ENCODE data around the gene YBEY.

YBEY gene

GRCh38 chr21:46323227-46323709 lies 37.1 kb downstream of the YBEY start:
- H3K36me3 ChIP-seq, result peaks cover 0 to 50% (median 29%) of the 10 kb centered on the region in 11 experiments; a peak in 19 of 22 replicates
- H3K27me3 ChIP-seq, result no peaks in the 10 kb centered on the region
- H3K4me2 ChIP-seq, result peak overlapping the region; percentile 85 to 99 (median 96)
- TF ChIP-seq Cebpa-rat (IDR thresholded peaks at IDR 0.05), result no peak
- H3K4me1 ChIP-seq, result peaks cover 39 to 55% (median 52%) of the 10 kb centered on the region in 10 experiments
- peak overlapping the region in 10 of 11 experiments; percentile 45 to 99 (median 97); a peak in 20 of 22 replicates for H3K27ac ChIP-seq
- peak overlapping the region; percentile 84 to 98 (median 91) for H3K4me3 ChIP-seq
- peak overlapping the region; percentile 69 to 98 (median 96) for H3K9ac ChIP-seq
- peaks cover 0 to 71% (median 49%) of the 10 kb centered on the region in 11 experiments; a peak in 18 of 22 replicates for H4K20me1 ChIP-seq
- no peaks in the 10 kb centered on the region for H3K9me3 ChIP-seq (replicated peaks in 1 of 11)

GRCh38 chr21:46323710-46324389 lies 37.7 kb downstream of the YBEY start, which contains the start of the genes C21orf58 and PCNT:
Gene C21orf58 (minus strand): TSS chr21:46323870. CDS start chr21:46322738, 1,132 bp downstream.
Gene PCNT (plus strand): TSS chr21:46324156. CDS start chr21:46324229, 73 bp downstream.
- Histone ChIP-seq H3K9me3 (replicated peaks in 1 of 11) (no peaks in the 10 kb centered on the region), H3K4me3 (peak within 1 kb of the TSS; percentile 84 to 98 (median 91)), H3K4me2 (peak within 1 kb of the TSS; percentile 88 to 99 (median 96)), H3K9ac (peak within 1 kb of the TSS; percentile 93 to 98 (median 96)), H3K27ac (peak within 1 kb of the TSS; percentile 91 to 99 (median 97)), H3K27me3 (no peaks in the 10 kb centered on the region), H3K4me1 (peaks cover 39 to 50% (median 49%) of the 10 kb centered on the region in 10 experiments), H3K36me3 (peaks cover 0 to 50% (median 31%) of the 10 kb centered on the region in 11 experiments; a peak in 21 of 22 replicates), H4K20me1 (peaks cover 0 to 71% (median 43%) of the 10 kb centered on the region in 11 experiments; a peak in 18 of 22 replicates)
- TF ChIP-seq Cebpa-rat (IDR thresholded peaks at IDR 0.05), result no peak

- Histone ChIP-seq H3K4me1 (peaks cover 39 to 44% (median 42%) of the 10 kb centered on the region in 10 experiments), H3K36me3 (peaks cover 3 to 50% (median 30%) of the 10 kb centered on the region in 11 experiments)
Measured at GRCh38 chr21:46324390-46325072, 38.4 kb downstream of the YBEY start.

GRCh38 chr21:46325073-46325912 lies 39.2 kb downstream of the YBEY start:
- Histone ChIP-seq H3K27ac (peak overlapping the region in 10 of 11 experiments; percentile 63 to 98 (median 92); a peak in 21 of 22 replicates), H3K9ac (peak overlapping the region; percentile 80 to 98 (median 96)), H3K9me3 (replicated peaks in 1 of 11) (no peaks in the 10 kb centered on the region), H3K4me3 (peak overlapping the region; percentile 84 to 98 (median 91)), H3K4me1 (peaks cover 34 to 36% (median 35%) of the 10 kb centered on the region in 10 experiments), H3K27me3 (no peaks in the 10 kb centered on the region), H3K36me3 (peaks cover 10 to 50% (median 36%) of the 10 kb centered on the region in 11 experiments), H3K4me2 (peak overlapping the region; percentile 73 to 90 (median 87)), H4K20me1 (peaks cover 0 to 68% (median 31%) of the 10 kb centered on the region in 11 experiments; a peak in 18 of 22 replicates)
- no peak for TF ChIP-seq Cebpa-rat (IDR thresholded peaks at IDR 0.05)

More at GRCh38 chr21:46324390-46325072, 38.4 kb downstream of the YBEY start:
- Histone ChIP-seq H3K27me3 (no peaks in the 10 kb centered on the region), H3K9me3 (replicated peaks in 1 of 11) (no peaks in the 10 kb centered on the region), H3K27ac (peak overlapping the region; percentile 91 to 99 (median 97)), H3K9ac (peak overlapping the region; percentile 93 to 98 (median 96)), H3K4me3 (peak overlapping the region; percentile 84 to 98 (median 91)), H3K4me2 (peak overlapping the region; percentile 73 to 90 (median 87)), H4K20me1 (peaks cover 0 to 69% (median 36%) of the 10 kb centered on the region in 11 experiments; a peak in 18 of 22 replicates)
- no peak for TF ChIP-seq Cebpa-rat (IDR thresholded peaks at IDR 0.05)

- peaks cover 16 to 57% (median 43%) of the 10 kb centered on the region in 11 experiments for H3K36me3 ChIP-seq
- peak overlapping the region in 1 of 10 experiments; percentile 91; a peak in 2 of 20 replicates for H3K4me3 ChIP-seq
- no peaks in the 10 kb centered on the region for H3K27me3 ChIP-seq
- TF ChIP-seq Cebpa-rat (IDR thresholded peaks at IDR 0.05), result no peak
- H3K4me1 ChIP-seq, result peaks cover 24 to 27% (median 26%) of the 10 kb centered on the region in 10 experiments
- peaks cover 0 to 59% (median 22%) of the 10 kb centered on the region in 11 experiments; a peak in 18 of 22 replicates for H4K20me1 ChIP-seq
- no peaks in the 10 kb centered on the region for H3K9me3 ChIP-seq (replicated peaks in 1 of 11)
- H3K4me2 ChIP-seq, result peak overlapping the region; percentile 73 to 90 (median 87); a peak in 19 of 22 replicates
- H3K9ac ChIP-seq, result peak overlapping the region; percentile 1 to 98 (median 96); a peak in 19 of 22 replicates
- H3K27ac ChIP-seq, result no peak overlapping the region
Measured at GRCh38 chr21:46326110-46326703, 40.1 kb downstream of the YBEY start.

- no peak overlapping the region for H3K4me3 ChIP-seq
- peaks cover 21 to 63% (median 56%) of the 10 kb centered on the region in 11 experiments for H3K36me3 ChIP-seq
- peaks cover 0 to 49% (median 7%) of the 10 kb centered on the region in 11 experiments; a peak in 14 of 22 replicates for H4K20me1 ChIP-seq
- peaks cover 12 to 21% (median 13%) of the 10 kb centered on the region in 10 experiments for H3K4me1 ChIP-seq
- no peak overlapping the region for H3K9ac ChIP-seq
- no peaks in the 10 kb centered on the region for H3K9me3 ChIP-seq (replicated peaks in 1 of 11)
- no peak overlapping the region for H3K4me2 ChIP-seq
- no peak for TF ChIP-seq Cebpa-rat (IDR thresholded peaks at IDR 0.05)
- no peak overlapping the region for H3K27ac ChIP-seq
- H3K27me3 ChIP-seq, result no peaks in the 10 kb centered on the region
Measured at GRCh38 chr21:46327711-46328110, 41.6 kb downstream of the YBEY start.

GRCh38 chr21:46328151-46328550 lies 42.0 kb downstream of the YBEY start:
- Histone ChIP-seq H3K4me2 (no peak overlapping the region), H3K4me1 (peaks cover 12 to 23% (median 13%) of the 10 kb centered on the region in 10 experiments), H3K27me3 (no peaks in the 10 kb centered on the region), H3K36me3 (peaks cover 21 to 68% (median 59%) of the 10 kb centered on the region in 11 experiments), H3K27ac (no peak overlapping the region), H3K9ac (no peak overlapping the region), H3K9me3 (replicated peaks in 1 of 11) (no peaks in the 10 kb centered on the region), H4K20me1 (peaks cover 0 to 49% (median 3%) of the 10 kb centered on the region in 11 experiments; a peak in 11 of 22 replicates), H3K4me3 (no peak overlapping the region)
- no peak for TF ChIP-seq Cebpa-rat (IDR thresholded peaks at IDR 0.05)
